Uterus (tissue), 4 donors: Measurements from ENCODE around the gene SFT2D3. TPM values are rescaled to one million over a fixed set of nuclear protein-coding genes. Genes with fewer than 3 reads are reported as not detected.

ENCODE experiments used
- DNase-seq, 2 donors: peaks; one replicate each; pipeline ENCODE4 v3.0.0-alpha.2; 2019 to 2020
- H3K27ac ChIP-seq, 2 donors: fragments of 200-600 bp; sonication (generic); 1 replicate in 1 of 2; 2 replicates in 1 of 2; pipeline ENCODE4 v1.5.1; 2016 to 2018
- H3K27me3 ChIP-seq, 2 donors: fragments of 200-600 bp; sonication (generic); one replicate each; pipeline ENCODE4 v1.5.1; 2018 to 2019; ENCODE audit warnings: control low read depth in 1 of 2
- H3K36me3 ChIP-seq, 2 donors: fragments of 200-600 bp; sonication (generic); one replicate each; pipeline ENCODE4 v1.5.1; 2019; ENCODE audit warnings: control low read depth in 1 of 2
- H3K4me1 ChIP-seq, 2 donors: fragments of 200-600 bp; sonication (generic); one replicate each; pipeline ENCODE4 v1.5.1; 2018 to 2019; ENCODE audit warnings: control low read depth in 1 of 2
- H3K4me3 ChIP-seq, 2 donors: fragments of 200-600 bp; sonication (generic); 1 replicate in 1 of 2; 2 replicates in 1 of 2; pipeline ENCODE4 v1.5.1; 2018 to 2019; ENCODE audit warnings: mild to moderate bottlenecking in 1 of 2
- H3K9me3 ChIP-seq, 2 donors: fragments of 200-600 bp; sonication (generic); one replicate each; pipeline ENCODE4 v1.5.1; 2019; ENCODE audit warnings: control low read depth in 1 of 2
- POLR2A ChIP-seq, 2 donors: fragments of 450-650 bp; IDR thresholded peaks; one replicate each; pipeline ENCODE4 v1.6.1; 2016; ENCODE audit warnings: antibody characterized with exemption in 2 of 2, mild to moderate bottlenecking in 1 of 2, moderate library complexity in 1 of 2
- intact Hi-C: fragments of 100-400 bp; cut with DNase I; formaldehyde crosslinking; loops from one replicate; pipeline ENCODE4 v1.15.1; 2023; ENCODE audit warnings: low total_unique reads
- total RNA-seq, 4 donors: library from RNA; depleted of rRNA in 3 of 4; stranded (reverse); fragments of >200 nt in 3 of 4; gene quantifications; one replicate each; pipeline versions ENCODE4 v1.1.0 to v1.2.4, GENCODE V29; 2014 to 2023
- TF ChIP-seq, protein P1 (sequence below), 4 experiments: fragments of 200-600 bp in 2 of 4; fragments of 450-650 bp in 2 of 4; sonication (generic) in 2 of 4; IDR thresholded peaks; one replicate each; pipeline ENCODE4 v1.5.1; 2016 to 2019; ENCODE audit warnings: antibody characterized with exemption in 4 of 4, mild to moderate bottlenecking in 2 of 4, moderate library complexity in 1 of 4
- donor health status: DM: yes; HTN: yes; CAD: no.

Gene SFT2D3
- total RNA-seq, 4 donors from 2014 or later: 5.9 to 27.2 (median 11.1) TPM

DNA sequence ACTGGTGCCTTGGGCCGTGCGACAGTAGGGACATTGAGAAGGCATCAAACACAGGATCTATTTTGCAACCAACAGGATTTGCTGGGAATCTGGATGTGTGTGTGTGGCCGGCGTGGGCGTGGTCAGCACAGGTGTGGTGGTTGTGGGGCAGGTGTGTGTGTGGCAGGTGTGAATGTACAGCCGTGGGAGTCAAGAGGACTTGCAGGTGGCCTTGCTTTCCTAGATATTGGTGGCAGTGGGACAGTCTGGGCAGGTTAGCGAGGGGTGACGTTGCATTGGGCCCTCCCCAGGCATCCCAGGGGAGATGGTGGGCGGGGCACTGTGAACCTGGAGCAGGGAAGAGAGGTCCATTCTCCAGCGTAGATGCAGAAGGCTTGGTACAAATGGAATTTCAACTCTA lies 22.8 kb upstream of the SFT2D3 start:
- H3K9me3 ChIP-seq: no peaks in the 10 kb centered on the region
- H3K36me3 ChIP-seq: no peaks in the 10 kb centered on the region
- no peaks in the 10 kb centered on the region for H3K27me3 ChIP-seq
- TF ChIP-seq, protein P1, sequence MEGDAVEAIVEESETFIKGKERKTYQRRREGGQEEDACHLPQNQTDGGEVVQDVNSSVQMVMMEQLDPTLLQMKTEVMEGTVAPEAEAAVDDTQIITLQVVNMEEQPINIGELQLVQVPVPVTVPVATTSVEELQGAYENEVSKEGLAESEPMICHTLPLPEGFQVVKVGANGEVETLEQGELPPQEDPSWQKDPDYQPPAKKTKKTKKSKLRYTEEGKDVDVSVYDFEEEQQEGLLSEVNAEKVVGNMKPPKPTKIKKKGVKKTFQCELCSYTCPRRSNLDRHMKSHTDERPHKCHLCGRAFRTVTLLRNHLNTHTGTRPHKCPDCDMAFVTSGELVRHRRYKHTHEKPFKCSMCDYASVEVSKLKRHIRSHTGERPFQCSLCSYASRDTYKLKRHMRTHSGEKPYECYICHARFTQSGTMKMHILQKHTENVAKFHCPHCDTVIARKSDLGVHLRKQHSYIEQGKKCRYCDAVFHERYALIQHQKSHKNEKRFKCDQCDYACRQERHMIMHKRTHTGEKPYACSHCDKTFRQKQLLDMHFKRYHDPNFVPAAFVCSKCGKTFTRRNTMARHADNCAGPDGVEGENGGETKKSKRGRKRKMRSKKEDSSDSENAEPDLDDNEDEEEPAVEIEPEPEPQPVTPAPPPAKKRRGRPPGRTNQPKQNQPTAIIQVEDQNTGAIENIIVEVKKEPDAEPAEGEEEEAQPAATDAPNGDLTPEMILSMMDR (IDR thresholded peaks at IDR 0.05): no peak
- no peak for TF ChIP-seq POLR2A (IDR thresholded peaks at IDR 0.05)
- H3K27ac ChIP-seq: no peak overlapping the region
- H3K4me3 ChIP-seq: no peak overlapping the region
- H3K4me1 ChIP-seq: peaks cover 0 to 15% of the 10 kb centered on the region in 2 donors
- no peak for DNase-seq
- intact Hi-C loops: no loop called here

DNA sequence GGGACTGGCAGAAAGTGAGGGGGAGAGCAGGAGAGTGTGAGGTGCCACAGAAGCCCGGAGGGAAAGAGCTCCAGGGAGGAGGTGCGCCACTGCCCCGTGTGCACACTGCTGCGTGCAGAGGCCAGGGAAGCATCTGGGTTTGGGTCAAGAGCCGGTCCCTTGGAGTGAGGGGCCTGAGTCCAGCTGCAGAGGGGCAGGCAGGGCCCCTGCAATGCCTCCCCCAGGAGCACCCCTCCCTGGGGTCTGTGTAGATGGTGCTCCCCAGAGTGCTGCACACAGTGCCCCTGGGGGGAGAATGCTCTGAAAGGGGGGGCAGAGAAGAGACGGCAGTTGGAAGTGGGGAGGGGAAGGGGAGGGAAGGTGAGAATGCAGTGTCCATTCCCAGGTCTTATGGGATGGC lies 22.3 kb upstream of the SFT2D3 start:
- Histone ChIP-seq H3K27me3 (no peaks in the 10 kb centered on the region), H3K9me3 (no peaks in the 10 kb centered on the region), H3K4me3 (no peak overlapping the region), H3K36me3 (no peaks in the 10 kb centered on the region), H3K4me1 (peaks cover 0 to 15% of the 10 kb centered on the region in 2 donors), H3K27ac (no peak overlapping the region)
- intact Hi-C loops: no loop called here
- TF ChIP-seq, protein P1 (IDR thresholded peaks at IDR 0.05): no peak
- TF ChIP-seq POLR2A (IDR thresholded peaks at IDR 0.05): no peak
- no peak for DNase-seq

DNA sequence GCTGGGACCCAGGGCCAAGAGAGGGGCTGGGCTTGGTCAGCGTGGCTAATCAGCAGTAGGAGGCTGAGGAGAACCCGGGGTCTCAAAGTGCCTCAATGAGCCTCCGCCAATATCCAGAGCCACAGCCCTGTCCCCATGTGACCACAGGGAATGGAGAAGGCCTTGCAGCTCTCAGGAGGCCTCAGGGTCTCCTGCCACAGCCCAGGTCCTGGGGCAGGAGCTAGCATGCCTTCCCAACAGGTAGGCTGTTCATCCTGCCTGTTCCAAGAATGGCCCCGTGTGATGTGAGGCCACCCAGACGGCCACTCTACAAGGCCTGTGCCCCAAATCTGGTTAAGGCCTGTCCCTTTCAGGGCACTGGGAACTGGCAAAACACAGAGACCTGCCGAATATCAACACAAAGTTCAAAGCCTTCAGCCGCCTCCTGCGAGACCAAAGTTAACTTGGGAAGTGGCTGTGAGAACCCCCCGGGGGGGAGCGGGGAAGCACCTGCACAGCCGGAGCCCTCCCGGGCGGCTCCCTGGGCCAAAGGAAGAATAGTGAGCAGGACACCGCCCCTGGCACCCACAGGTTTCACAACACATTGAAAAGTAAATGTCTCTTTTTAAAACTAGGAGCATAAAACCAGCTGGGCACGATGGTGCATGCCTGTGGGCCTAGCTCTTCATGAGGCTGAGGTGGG lies 21.5 kb upstream of the SFT2D3 start:
- TF ChIP-seq POLR2A (IDR thresholded peaks at IDR 0.05): no peak
- Histone ChIP-seq H3K4me1 (peaks cover 0 to 15% of the 10 kb centered on the region in 2 donors), H3K27ac (peak overlapping the region; percentile 70 to 76), H3K27me3 (no peaks in the 10 kb centered on the region), H3K4me3 (no peak overlapping the region), H3K9me3 (no peaks in the 10 kb centered on the region), H3K36me3 (no peaks in the 10 kb centered on the region)
- DNase-seq: no peak
- intact Hi-C loops: no loop called here

DNA sequence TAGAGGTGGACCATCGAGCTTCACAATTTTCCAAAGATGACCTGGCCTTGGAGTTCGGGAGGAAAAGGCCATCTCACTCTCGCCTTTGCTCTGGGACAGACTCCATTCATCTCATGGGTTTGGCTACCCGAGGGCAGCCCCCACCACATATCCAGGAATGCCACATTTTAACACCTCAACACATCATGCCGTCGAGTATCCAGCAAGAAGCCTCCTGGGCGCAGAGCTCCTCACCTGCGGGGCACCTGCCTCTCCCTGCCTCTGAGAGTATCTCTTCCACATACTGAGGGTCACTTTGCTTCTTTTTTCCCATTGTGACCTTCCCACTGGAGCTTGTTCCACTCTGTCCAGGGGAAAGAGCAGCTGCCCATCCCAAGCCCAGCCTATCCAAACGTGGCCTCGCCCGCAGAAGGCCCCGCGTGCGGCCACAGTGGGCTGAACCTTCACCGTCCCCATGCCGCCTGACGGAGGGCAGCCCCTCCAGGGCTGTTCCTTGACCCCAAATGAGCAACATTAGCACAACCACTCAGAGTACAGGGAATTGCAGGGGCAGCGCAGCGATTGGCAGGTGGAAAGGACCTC lies 20.5 kb upstream of the SFT2D3 start:
- DNase-seq: no peak
- H3K4me3 ChIP-seq: peak overlapping the region in 1 of 2 donors; percentile 22
- no peaks in the 10 kb centered on the region for H3K36me3 ChIP-seq
- peaks cover 0 to 15% of the 10 kb centered on the region in 2 donors for H3K4me1 ChIP-seq
- intact Hi-C loops: no loop called here
- no peaks in the 10 kb centered on the region for H3K9me3 ChIP-seq
- H3K27me3 ChIP-seq: no peaks in the 10 kb centered on the region
- TF ChIP-seq, protein P1 (IDR thresholded peaks at IDR 0.05): no peak
- no peak for TF ChIP-seq POLR2A (IDR thresholded peaks at IDR 0.05)
- H3K27ac ChIP-seq: peak overlapping the region; percentile 70 to 76

DNA sequence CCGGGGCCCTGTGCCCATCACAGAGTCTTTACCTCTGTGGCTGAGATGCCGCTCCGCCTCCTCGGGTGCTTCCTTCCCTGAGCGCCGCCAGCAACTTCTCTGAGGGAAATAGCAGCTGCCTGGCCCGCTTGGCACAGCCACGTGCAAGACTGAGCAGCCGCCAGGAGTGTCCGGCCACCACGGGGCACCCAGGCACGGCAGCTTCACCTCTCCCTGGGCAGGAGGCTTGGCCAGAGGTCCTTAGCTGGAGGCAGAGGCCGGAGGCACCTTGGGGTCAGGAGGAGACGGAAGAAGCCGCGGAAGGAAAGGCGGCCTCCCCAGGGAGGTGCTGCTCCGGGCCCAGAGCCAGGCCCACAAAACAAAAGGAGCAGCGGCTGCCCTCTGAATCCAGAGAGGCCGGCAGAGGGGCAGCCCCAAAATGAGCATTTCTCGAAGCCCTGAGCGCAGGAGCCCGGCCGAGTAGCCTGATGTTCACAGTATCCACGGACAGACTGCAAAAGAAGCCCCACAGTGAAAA lies 20.0 kb upstream of the SFT2D3 start:
- DNase-seq: peak; percentile 47 to 49
- TF ChIP-seq, protein P1 (IDR thresholded peaks at IDR 0.05): peak in 1 of 4 experiments; percentile 6
- TF ChIP-seq POLR2A (IDR thresholded peaks at IDR 0.05): no peak
- no peaks in the 10 kb centered on the region for H3K36me3 ChIP-seq
- intact Hi-C loops: no loop called here
- H3K4me3 ChIP-seq: peak overlapping the region; percentile 4 to 22
- H3K4me1 ChIP-seq: peaks cover 0 to 15% of the 10 kb centered on the region in 2 donors
- H3K27me3 ChIP-seq: no peaks in the 10 kb centered on the region
- H3K27ac ChIP-seq: peak overlapping the region; percentile 70 to 76
- no peaks in the 10 kb centered on the region for H3K9me3 ChIP-seq
